ENCODE data around the gene SOCS1.

DNA sequence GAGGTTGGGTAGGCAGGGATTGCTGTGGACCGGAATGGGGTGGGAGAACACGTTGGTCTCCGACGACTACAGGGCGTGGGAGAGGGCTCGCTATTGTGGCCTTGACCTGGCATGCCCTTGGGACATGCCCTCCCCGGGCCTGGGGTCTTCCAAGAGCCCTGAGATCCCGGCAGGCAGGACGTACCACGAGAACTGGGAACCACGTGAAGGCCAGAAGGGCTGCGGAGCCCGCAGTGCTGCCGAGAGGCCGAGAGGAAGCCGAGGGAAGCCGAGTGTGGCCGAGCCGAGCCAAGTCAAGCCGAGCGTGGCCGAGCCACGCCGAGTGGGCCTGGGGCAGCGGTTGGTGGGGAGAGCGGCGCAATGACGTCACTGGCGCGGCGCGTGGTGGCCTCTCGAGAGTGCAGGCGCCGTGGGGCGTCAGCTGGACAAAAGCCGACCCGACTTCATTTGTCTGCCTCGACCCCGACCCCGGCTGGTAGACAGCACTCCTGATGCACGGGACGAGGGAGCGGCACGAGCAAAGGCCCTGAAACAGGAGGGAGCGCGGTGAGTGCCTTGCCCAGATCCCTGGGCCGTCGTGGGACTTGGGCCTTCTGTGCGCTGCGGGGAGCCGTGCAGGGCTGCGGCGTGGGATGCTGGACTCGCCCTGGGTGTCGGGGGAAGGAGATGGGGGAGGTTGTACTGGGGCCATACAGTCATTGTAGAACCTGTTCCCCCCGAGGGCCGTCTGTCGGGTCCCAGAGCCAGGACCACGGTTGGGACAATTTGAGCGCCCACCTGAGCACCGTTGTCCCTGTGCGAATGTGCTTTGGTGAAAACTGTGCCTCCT is 6.6 kb downstream of the SOCS1 start:
- TF ChIP-seq POLR2A (IDR thresholded peaks at IDR 0.05; ENCODE audit: low read depth, low read length): peak; percentile 54; the same call in 1 of the 2 replicates
- no peak; the same call in 1 of the 2 replicates for TF ChIP-seq POLR2AphosphoS5 (IDR thresholded peaks at IDR 0.05; ENCODE audit: low read depth, low read length)
- no peak for TF ChIP-seq TAF1 (IDR thresholded peaks at IDR 0.05; ENCODE audit: borderline replicate concordance, low read depth, low read length)

All from GM12892 (cell line).